Measurements from ENCODE around the gene CCL27.

The CCL27 gene

DNA sequence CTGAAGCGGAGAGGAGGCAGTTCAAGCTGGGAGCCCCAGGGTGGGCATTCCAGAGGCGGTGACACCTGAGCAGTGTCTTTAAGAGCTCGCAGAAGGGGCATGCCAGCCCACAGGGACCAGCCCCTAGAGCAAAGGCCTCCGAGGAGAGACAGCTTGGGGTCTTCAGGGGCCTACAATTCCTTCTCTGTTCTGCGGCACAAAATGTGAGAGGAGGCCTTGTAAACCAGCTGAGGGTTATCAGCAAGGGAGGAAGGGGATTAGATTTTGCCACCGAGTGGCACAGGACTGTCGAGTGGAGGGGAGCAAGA, 24.4 kb downstream of the CCL27 start:
- H3K4me3 ChIP-seq (ENCODE audit: insufficient read length, low read depth): peak overlapping the region; percentile 94
- no peaks in the 10 kb centered on the region for H3K9me3 ChIP-seq (ENCODE audit: insufficient read depth, low read length)
- peak overlapping the region; percentile 58 for H3K9ac ChIP-seq (ENCODE audit: insufficient read length, low read depth)
- no peak for DNase-seq (ENCODE audit: low read depth, low spot score)
- TF ChIP-seq ZNF274 (IDR thresholded peaks at IDR 0.05; ENCODE audit: low read depth, low read length): no peak
- no peak for TF ChIP-seq YY1 (IDR thresholded peaks at IDR 0.05; ENCODE audit: insufficient read depth, insufficient read length)
- no peak for TF ChIP-seq SUZ12 (IDR thresholded peaks at IDR 0.05; ENCODE audit: extremely low read depth, insufficient read depth, insufficient read length)
- peaks cover 18% of the 10 kb centered on the region for H3K36me3 ChIP-seq (ENCODE audit: insufficient read depth, insufficient read length, low read length)
- H3K4me1 ChIP-seq (ENCODE audit: insufficient read depth, insufficient read length): peaks cover 15% of the 10 kb centered on the region
- H3K27me3 ChIP-seq (ENCODE audit: insufficient read depth, insufficient read length): no peaks in the 10 kb centered on the region

DNA sequence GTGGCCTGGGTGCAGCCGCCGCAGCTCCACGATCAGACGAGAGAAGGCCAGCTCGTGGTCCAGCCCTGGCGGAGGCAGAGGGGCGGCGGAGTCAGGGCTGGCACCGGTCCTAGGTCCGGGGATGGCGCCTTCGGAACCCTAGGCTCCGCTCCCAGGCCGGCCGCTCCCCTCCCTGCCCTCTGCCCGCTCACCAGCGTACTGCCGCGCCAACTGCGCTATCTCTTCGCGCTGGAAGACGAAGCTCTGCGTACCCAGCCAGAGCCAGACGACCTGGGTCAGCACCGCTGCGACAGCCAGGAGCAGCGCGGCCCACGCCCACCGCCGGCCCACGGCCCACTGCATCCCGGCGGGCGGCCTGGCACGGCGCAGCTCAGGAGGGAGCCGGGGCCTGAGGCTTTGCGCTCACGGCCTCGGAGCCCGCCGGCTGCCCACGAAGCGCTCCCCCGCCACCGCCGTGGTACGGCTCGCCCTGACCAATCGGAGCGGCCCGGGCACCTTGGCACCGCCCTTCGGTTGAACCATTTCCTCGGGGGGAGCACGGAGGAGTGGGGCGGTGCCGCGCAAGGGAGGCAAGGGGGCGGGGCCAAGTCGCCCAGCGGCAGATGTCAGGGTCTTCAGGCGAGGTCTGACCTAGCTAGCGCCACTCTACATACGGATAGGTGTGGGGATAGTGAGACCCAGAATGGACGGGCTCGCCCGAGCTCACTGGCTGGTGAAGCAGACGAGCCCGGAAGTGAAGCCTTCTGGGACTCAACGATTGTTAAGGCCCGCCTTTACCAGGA, 24.9 kb downstream of the CCL27 start, which contains the start of gene SIGMAR1:
Gene SIGMAR1 (minus strand): TSS at position 432 of the 782 bp plus-strand sequence. CDS start 90 bp downstream, at position 342.
- peaks cover 15% of the 10 kb centered on the region for H3K4me1 ChIP-seq (ENCODE audit: insufficient read depth, insufficient read length)
- TF ChIP-seq SUZ12 (IDR thresholded peaks at IDR 0.05; ENCODE audit: extremely low read depth, insufficient read depth, insufficient read length) (no peak), ZNF274 (IDR thresholded peaks at IDR 0.05; ENCODE audit: low read depth, low read length) (no peak), YY1 (IDR thresholded peaks at IDR 0.05; ENCODE audit: insufficient read depth, insufficient read length) (no peak)

DNA sequence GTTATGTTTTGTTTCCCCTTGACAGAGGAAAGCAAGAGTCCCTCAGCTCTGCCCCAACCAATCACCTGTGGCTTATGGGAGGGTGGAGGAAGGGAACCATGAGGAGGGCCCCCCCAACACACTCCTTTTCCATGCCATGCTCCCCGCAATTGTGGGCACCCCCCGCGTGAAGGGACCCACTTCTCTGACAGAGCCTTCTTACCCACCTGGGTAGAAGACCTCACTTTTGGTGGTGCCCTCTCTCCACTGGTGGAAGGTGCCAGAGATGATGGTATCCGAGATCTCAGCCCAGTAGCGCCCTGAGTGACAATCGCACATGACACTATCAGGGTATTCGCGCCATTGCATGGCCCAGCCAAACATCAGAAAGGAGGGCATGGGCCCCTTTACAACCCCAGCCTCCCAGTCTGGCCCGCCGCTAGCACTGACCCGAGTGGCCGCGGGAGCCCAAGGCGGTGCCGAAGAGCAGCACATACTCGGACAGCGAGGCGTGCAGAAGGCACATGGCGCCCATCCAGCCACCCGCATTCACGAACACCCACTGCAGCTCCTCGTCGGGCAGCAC, 25.6 kb downstream of the CCL27 start:
- peaks cover 15% of the 10 kb centered on the region for H3K4me1 ChIP-seq (ENCODE audit: insufficient read depth, insufficient read length)
- no peaks in the 10 kb centered on the region for H3K9me3 ChIP-seq (ENCODE audit: insufficient read depth, low read length)
- TF ChIP-seq SUZ12 (IDR thresholded peaks at IDR 0.05; ENCODE audit: extremely low read depth, insufficient read depth, insufficient read length) (no peak), ZNF274 (IDR thresholded peaks at IDR 0.05; ENCODE audit: low read depth, low read length) (no peak), YY1 (IDR thresholded peaks at IDR 0.05; ENCODE audit: insufficient read depth, insufficient read length) (no peak)
- H3K36me3 ChIP-seq (ENCODE audit: insufficient read depth, insufficient read length, low read length): peaks cover 18% of the 10 kb centered on the region
- H3K27me3 ChIP-seq (ENCODE audit: insufficient read depth, insufficient read length): no peaks in the 10 kb centered on the region
- no peak for DNase-seq (ENCODE audit: low read depth, low spot score)
- peak overlapping the region; percentile 94 for H3K4me3 ChIP-seq (ENCODE audit: insufficient read length, low read depth)
- peak overlapping the region; percentile 99 for H3K9ac ChIP-seq (ENCODE audit: insufficient read length, low read depth)

More for the DNA sequence above, 24.9 kb downstream of the CCL27 start, which contains the start of gene SIGMAR1:
- H3K4me3 ChIP-seq (ENCODE audit: insufficient read length, low read depth): peak within 1 kb of the TSS; percentile 94
- no peaks in the 10 kb centered on the region for H3K27me3 ChIP-seq (ENCODE audit: insufficient read depth, insufficient read length)
- H3K36me3 ChIP-seq (ENCODE audit: insufficient read depth, insufficient read length, low read length): peaks cover 18% of the 10 kb centered on the region
- no peaks in the 10 kb centered on the region for H3K9me3 ChIP-seq (ENCODE audit: insufficient read depth, low read length)
- DNase-seq (ENCODE audit: low read depth, low spot score): peak; percentile 86
- peak within 1 kb of the TSS; percentile 99 for H3K9ac ChIP-seq (ENCODE audit: insufficient read length, low read depth)

DNA sequence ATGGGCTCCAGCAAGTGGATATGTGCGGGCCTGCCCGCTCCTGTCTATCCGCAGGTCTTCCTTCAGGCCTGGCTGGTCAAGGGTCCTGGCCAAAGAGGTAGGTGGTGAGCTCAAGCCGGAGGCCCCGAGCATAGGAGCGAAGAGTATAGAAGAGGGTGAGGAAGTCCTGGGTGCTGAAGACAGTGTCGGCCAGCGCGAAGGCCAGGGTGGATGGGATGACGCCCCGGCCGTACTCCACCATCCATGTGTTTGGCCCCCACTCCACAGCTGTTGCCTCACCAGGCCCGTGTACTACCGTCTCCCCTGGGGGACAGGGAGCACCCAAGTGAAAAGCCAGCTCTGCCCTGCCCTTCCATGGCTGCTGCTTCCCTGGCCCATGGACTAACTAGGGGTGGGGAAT, 26.9 kb downstream of the CCL27 start:
- H3K9ac ChIP-seq (ENCODE audit: insufficient read length, low read depth): no peak overlapping the region
- peaks cover 11% of the 10 kb centered on the region for H3K27me3 ChIP-seq (ENCODE audit: insufficient read depth, insufficient read length)
- peaks cover 18% of the 10 kb centered on the region for H3K36me3 ChIP-seq (ENCODE audit: insufficient read depth, insufficient read length, low read length)
- H3K9me3 ChIP-seq (ENCODE audit: insufficient read depth, low read length): no peaks in the 10 kb centered on the region
- no peak overlapping the region for H3K4me3 ChIP-seq (ENCODE audit: insufficient read length, low read depth)
- H3K4me1 ChIP-seq (ENCODE audit: insufficient read depth, insufficient read length): peaks cover 15% of the 10 kb centered on the region
- no peak for DNase-seq (ENCODE audit: low read depth, low spot score)
- TF ChIP-seq SUZ12 (IDR thresholded peaks at IDR 0.05; ENCODE audit: extremely low read depth, insufficient read depth, insufficient read length) (no peak), YY1 (IDR thresholded peaks at IDR 0.05; ENCODE audit: insufficient read depth, insufficient read length) (no peak), ZNF274 (IDR thresholded peaks at IDR 0.05; ENCODE audit: low read depth, low read length) (no peak)

DNA sequence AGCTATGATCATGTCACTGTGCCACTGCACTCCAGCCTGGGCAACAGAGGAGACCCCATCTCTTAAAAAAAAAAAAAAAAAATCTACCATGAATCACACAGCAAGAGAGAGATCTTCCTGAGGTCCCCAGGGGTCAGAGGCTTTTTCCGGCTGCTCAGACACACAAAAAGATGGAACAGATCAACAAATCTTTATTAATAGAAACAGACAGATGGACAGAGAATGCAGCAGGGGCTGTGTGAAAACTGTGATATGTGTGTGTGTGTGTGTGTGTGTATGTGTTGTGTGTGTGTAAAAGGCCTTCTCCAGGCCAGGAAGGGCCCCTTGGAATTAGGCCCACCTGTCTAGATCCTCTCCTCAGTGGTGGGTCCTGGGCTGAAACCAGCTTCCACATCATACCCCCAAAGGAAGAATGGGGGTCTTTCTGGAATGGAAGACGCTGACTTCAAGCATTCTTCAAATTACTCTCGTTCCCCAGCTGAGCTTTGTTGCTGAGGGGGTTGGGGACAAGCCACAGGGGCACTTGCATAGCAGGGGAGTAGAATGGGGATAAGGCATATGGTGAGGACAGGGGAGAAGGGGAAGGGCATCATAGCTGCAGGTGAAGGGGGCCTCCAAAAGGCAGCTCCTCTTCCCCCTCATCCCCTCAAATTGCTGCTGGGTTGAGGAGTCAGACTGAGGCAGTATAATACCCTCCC, 27.8 kb downstream of the CCL27 start:
- no peak for DNase-seq (ENCODE audit: low read depth, low spot score)
- TF ChIP-seq SUZ12 (IDR thresholded peaks at IDR 0.05; ENCODE audit: extremely low read depth, insufficient read depth, insufficient read length): no peak
- no peak overlapping the region for H3K4me3 ChIP-seq (ENCODE audit: insufficient read length, low read depth)
- no peaks in the 10 kb centered on the region for H3K9me3 ChIP-seq (ENCODE audit: insufficient read depth, low read length)
- H3K27me3 ChIP-seq (ENCODE audit: insufficient read depth, insufficient read length): peaks cover 20% of the 10 kb centered on the region
- H3K4me1 ChIP-seq (ENCODE audit: insufficient read depth, insufficient read length): peaks cover 18% of the 10 kb centered on the region
- no peak overlapping the region for H3K9ac ChIP-seq (ENCODE audit: insufficient read length, low read depth)
- H3K36me3 ChIP-seq (ENCODE audit: insufficient read depth, insufficient read length, low read length): peaks cover 18% of the 10 kb centered on the region

DNA sequence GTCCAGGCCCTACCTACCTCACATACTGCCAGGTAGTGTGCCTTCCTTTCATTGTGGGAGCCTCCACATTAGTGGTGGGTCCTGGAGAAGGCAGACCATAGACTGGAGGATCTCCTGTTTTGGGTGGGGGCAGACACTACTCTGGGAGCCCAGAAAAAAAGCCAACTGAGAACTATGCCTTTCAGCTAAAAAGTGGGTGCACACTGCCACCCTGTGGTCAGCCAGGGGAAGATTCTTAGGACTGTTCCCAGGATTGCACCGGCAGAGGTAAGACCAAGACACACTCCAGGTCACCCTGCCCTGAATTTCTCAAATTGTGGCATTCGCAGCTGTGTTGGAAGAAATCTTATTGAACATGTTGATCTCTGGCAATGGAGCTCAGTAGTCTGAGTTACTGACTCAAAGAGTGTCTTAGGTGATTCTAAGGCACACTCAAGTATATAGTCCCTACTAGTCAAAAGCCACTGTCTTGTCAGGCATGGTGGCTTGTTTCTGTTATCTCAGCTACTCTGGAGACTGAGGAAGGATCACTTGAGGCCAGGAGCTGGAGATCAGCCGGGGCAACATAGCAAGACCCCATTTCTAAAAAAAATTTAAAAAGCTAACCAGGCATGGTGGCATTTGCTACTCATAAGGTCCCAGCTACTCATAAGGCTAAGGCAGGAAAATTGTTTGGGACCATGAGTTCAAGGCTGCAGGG, 28.5 kb downstream of the CCL27 start:
- Histone ChIP-seq H3K4me3 (ENCODE audit: insufficient read length, low read depth) (no peak overlapping the region), H3K4me1 (ENCODE audit: insufficient read depth, insufficient read length) (peaks cover 18% of the 10 kb centered on the region), H3K9ac (ENCODE audit: insufficient read length, low read depth) (no peak overlapping the region), H3K9me3 (ENCODE audit: insufficient read depth, low read length) (no peaks in the 10 kb centered on the region), H3K27me3 (ENCODE audit: insufficient read depth, insufficient read length) (peaks cover 27% of the 10 kb centered on the region), H3K36me3 (ENCODE audit: insufficient read depth, insufficient read length, low read length) (peaks cover 18% of the 10 kb centered on the region)
- TF ChIP-seq SUZ12 (IDR thresholded peaks at IDR 0.05; ENCODE audit: extremely low read depth, insufficient read depth, insufficient read length) (no peak), YY1 (IDR thresholded peaks at IDR 0.05; ENCODE audit: insufficient read depth, insufficient read length) (no peak)
- DNase-seq (ENCODE audit: low read depth, low spot score): peak; percentile 58

DNA sequence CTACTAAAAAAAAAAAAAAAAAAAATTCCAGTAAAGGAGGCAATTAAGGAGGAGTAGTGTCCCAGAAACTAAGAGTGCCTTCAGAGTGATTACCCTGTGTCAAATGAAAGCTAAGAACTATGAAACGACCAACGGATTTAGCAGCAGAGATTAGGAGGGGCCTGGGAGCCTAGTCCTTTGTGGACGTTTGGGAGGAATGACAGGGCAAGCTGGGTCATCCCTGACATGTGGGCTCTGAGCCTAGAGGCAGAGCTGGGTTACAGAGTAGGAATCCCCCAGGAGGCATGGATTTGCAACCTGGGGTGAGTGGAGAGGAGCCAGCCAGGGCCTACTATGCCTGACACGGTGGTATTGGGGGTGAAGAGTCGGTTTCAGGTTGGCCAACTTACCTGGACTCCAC, 29.3 kb downstream of the CCL27 start:
- H3K27me3 ChIP-seq (ENCODE audit: insufficient read depth, insufficient read length): peaks cover 34% of the 10 kb centered on the region
- no peaks in the 10 kb centered on the region for H3K9me3 ChIP-seq (ENCODE audit: insufficient read depth, low read length)
- H3K4me3 ChIP-seq (ENCODE audit: insufficient read length, low read depth): no peak overlapping the region
- no peak for DNase-seq (ENCODE audit: low read depth, low spot score)
- no peak overlapping the region for H3K9ac ChIP-seq (ENCODE audit: insufficient read length, low read depth)
- peaks cover 18% of the 10 kb centered on the region for H3K36me3 ChIP-seq (ENCODE audit: insufficient read depth, insufficient read length, low read length)
- no peak for TF ChIP-seq SUZ12 (IDR thresholded peaks at IDR 0.05; ENCODE audit: extremely low read depth, insufficient read depth, insufficient read length)
- TF ChIP-seq YY1 (IDR thresholded peaks at IDR 0.05; ENCODE audit: insufficient read depth, insufficient read length): no peak
- no peak for TF ChIP-seq ZNF274 (IDR thresholded peaks at IDR 0.05; ENCODE audit: low read depth, low read length)
- peaks cover 18% of the 10 kb centered on the region for H3K4me1 ChIP-seq (ENCODE audit: insufficient read depth, insufficient read length)

Measured in NT2/D1 (cell line).